ENCODE data around the gene NFYB.
"Not testable (repeated sequence)": the region's sequence is repeated elsewhere in the genome, so short reads cannot be mapped to it uniquely, and the experiment has no call there.

Gene NFYB
- 40.3 to 53.2 (median 46.7) reads per million in 4 experiments for total RNA-seq

GRCh38 chr12:104137902-104138796 lies at the start of gene NFYB:
Gene NFYB, minus strand, starts transcription at chr12:104138210. Its CDS starts 2,757 bp downstream, at chr12:104135453.
- peak; percentile 87 for DNase-seq

DNA sequence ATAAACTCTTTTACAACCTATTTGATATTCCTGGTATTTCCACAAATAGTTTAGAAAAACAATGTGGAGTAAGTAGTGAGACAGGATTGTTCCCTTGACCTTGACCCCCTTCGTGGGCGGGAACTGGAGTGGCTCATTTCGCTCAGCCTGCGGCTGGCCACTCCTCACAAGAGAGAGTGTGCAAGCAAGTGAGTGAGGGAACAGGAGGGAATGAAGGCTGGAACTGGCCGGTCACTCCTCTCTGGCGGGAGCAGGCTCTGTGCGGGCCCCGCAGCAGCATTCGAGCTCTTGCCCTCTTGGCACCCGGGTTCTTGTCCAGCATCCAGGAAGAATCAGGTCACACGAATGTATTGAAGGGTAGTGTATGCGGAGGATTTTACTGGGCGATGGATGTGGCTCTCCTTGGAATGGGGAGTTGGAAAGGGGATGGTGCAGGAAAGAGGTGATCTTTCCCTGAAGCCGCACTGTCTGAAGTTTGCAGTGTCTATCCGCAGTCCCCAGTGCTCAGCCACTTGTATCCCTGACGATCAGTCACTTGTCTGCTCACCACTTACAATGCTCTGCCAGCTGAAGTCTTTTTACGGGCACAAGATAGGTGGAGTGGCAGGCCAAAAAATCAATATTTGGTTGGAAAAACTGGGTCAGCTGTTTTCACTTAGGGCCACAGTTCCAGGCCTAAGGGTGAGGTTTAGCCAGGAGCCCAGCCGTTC lies 49.6 kb upstream of the NFYB start:
- no peak for DNase-seq

- no peak for DNase-seq
These were observed 45.4 kb upstream of the NFYB start for GRCh38 chr12:104183443-104183842.

DNA sequence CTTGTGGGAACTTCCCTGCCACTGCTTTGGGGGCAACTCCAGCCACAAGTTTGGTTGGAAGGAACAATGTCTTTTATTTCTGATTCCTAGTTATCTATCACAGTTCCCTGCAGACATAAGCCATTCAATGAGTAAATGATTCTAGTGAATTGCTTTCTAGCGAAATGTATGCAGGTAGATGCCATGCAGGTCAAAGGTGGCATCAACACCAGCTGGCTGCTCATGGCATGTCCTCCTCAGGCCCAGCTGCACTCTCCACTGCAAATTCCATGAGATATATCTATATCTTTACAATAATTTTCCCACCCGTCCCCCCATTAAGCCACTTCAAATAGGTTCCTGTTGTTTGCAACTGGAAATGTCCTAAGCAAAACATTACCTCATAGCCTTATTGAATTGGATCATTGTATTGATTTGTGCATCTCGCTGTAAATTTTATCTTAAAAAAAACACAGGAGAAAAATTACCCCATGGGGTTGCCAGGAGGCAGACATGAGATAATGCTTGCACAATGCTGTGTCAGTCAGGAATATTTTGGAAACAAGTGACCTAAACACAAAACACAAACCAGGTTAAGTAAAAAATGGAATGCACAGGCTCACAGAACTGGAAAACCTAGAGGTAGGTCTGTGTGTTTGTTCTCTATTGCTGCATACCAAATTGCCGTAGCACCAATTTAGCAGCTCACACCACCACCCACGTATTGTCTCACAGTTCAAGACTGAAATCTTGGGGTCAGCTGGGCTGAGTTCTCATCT lies 44.8 kb upstream of the NFYB start:
- DNase-seq, result no peak

DNA sequence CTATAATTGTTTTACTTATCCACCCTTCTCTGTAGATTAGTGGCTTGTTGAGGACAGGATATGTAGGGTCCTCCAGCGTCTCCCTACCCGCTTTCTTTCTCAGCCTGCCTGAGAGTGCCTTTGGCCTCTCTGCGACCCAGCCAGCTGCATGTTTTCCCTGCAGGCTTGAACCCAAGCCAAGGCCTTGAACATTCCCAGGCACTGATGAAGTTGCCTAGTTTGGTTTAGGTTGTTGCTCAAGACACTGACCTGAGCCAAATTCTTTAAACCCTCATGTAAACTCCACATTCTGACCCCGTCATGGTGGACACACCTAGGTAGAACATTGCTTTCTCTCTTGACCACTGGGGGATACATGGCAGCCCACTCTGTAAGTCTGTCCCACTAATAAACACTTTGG lies 44.1 kb upstream of the NFYB start:
- DNase-seq, result no peak

DNA sequence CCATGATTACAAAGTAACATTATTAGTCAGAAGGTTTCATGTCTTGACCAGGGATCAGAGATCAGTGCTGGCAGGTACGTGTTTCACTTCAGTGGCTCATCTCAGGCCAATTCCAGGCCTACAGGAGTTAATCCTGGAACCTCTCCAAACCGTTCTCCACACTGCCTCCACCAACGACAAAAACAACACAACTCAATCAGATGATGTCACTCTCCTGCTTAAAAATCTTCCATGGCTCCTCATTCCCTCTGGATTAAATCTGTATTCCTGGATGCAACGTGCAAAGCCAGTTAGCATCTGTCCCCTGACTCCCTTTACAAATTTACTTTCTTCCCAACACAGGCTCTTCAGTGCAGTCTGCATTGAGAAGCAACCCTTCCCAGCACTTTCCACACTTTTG lies 43.3 kb upstream of the NFYB start:
- no peak for DNase-seq

GRCh38 chr12:104180374-104180773 lies 42.4 kb upstream of the NFYB start:
- DNase-seq, result no peak

DNA sequence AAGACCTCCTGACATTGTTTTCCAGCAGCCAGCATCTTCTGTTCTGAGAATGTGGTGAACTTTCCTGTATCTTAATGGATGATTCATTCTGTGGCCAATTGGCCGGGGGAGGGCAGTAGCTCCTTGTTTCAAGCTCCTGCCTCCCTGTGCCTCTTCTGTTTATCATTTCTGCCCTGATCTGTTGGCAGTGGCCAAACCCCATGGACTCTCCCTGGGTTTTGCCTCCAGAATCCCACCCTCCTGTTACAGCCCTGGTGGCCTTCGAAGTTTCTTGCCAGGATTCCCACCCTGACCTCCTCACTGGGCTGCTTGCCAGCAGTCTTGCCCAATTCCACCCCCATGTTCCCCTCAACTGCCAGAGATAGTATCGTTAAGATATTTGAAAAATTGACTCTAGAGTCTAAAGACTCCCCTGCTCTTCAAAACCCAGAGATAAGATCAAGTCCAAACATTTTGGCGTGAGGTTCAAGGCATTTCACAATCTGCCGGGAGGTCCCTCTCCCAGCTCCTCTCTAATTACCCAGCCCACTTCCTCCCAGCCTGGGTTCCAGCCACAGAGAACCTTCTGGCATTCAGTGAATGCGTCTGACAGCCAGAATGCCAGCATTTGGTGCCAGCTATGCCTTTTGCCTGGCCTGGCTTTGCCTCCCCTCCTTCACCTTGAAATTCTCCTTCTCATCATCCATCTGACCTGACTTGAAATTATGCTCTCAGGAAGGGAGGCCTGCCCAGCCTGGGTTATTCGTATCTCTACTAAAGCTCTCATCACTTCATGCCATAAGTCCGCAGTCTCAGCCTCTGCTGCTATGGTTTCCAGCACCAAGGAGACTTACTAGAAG lies 39.9 kb upstream of the NFYB start:
- no peak for DNase-seq

GRCh38 chr12:104177336-104177662 lies 39.3 kb upstream of the NFYB start:
- no peak for DNase-seq

- no peak for DNase-seq
These were observed 37.8 kb upstream of the NFYB start for GRCh38 chr12:104175726-104176247.

- DNase-seq, result not testable (repeated sequence)
These were observed 35.8 kb upstream of the NFYB start for GRCh38 chr12:104173804-104174203.

GRCh38 chr12:104172570-104172947 lies 34.5 kb upstream of the NFYB start:
- no peak for DNase-seq

DNA sequence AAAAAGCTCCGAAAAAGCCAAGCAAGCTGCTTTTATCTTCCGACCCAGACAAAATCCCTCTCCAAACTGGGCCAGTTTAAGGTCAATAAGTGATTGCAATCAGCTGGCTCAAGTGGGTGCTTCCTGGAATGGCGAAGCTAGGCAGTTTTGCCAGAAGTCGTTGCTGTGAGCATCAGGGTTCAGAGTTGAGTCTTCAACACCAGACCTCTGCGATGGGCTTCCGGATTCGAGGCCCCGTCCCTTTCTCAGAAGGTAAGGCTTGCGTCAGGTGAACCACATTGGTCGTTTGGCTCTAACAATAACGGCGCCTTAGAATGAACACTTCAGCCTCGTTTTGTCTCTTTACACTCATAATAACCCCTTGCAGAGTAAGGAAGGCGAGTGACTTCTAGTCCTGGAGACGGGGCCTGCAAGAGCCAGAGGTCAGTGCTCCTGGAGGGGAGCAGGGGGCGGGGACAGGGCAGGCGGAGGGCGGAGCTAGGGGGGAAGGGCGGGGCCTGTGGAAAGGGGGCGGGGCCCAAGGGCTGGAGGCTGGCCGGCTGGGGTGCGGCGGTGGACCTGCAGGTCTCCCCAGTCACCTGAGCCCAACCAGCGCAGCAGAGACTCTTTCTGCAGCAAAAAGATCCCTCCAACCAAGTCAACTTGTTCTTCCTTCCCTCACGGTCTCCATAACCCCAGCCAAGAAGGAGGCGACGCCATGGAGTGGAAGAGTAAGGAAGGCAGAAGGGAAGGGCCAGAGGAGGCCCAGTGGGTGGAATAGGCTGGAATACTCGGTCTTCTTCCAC lies 34.0 kb upstream of the NFYB start:
- DNase-seq, result no peak

GRCh38 chr12:104168596-104168995 lies 30.6 kb upstream of the NFYB start:
- no peak for DNase-seq

GRCh38 chr12:104167519-104168458 lies 29.8 kb upstream of the NFYB start:
- DNase-seq, result no peak

DNA sequence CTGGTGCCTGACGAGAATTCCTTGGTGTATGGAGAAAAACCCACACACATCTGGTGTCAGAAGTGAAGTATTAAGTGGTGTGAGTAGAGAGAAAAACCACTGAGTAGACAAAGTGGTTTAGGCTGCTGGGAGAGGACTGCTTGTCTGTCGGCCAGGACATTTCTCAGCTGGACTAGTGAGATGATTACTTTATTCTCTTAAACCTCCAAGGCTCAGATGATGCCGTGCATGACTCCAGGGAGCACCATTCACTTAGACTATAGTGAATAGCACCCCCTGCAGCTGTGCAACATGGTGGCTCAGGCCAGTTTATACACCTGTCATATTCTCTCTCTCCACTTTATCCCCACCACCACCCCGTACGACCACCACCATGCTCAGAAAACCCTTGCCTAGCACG lies 28.5 kb upstream of the NFYB start:
- no peak for DNase-seq

GRCh38 chr12:104165801-104166200 lies 27.8 kb upstream of the NFYB start:
- no peak for DNase-seq

- DNase-seq, result no peak
These were observed 26.6 kb upstream of the NFYB start for GRCh38 chr12:104164634-104165033.

- no peak for DNase-seq
These were observed 25.6 kb upstream of the NFYB start for GRCh38 chr12:104163631-104164030.

DNA sequence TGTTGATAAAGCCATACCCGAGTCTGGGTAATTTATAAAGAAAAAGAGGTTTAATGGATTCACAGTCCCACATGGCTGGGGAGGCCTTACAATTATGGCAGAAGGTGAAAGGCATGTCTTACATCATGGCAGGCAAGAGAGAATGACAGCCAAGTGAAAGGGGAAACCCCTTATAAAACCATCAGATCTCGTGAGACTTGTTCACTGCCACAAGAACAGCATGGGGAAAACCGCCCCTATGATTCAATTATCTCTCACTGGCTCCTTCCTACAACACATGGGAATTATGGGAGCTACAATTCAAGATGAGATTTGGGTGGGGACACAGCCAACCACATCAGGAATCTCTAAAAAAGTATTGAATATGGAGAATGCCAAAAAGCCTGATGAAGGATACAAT lies 25.0 kb upstream of the NFYB start:
- not testable (repeated sequence) for DNase-seq

Data from effector CD8-positive, alpha-beta T cell (primary cell).